T-helper 9 cell (primary cell): Measurements from ENCODE around the gene SRSF2.
"Not testable (repeated sequence)": the region's sequence is repeated elsewhere in the genome, so short reads cannot be mapped to it uniquely, and the experiment has no call there.

Experiments
- DNase-seq: peaks from one replicate; pipeline ENCODE4 v3.0.0-alpha.2; 2020
- total RNA-seq, 2 donors: gene quantifications; one replicate each; lab custom pipeline; 2026; lab: John Stamatoyannopoulos, UW

SRSF2 gene
- 340 to 695 reads per million in 2 donors for total RNA-seq

GRCh38 chr17:76737082-76737675 lies at the start of gene SRSF2:
TSS of gene SRSF2 (minus strand) at chr17:76737331. CDS start at chr17:76737160, 171 bp downstream.
- peak; percentile 97 for DNase-seq

GRCh38 chr17:76784926-76785325 lies 47.8 kb upstream of the SRSF2 start:
- no peak for DNase-seq

GRCh38 chr17:76783146-76783545 lies 46.0 kb upstream of the SRSF2 start:
- no peak for DNase-seq

- no peak for DNase-seq
These were observed 44.2 kb upstream of the SRSF2 start for GRCh38 chr17:76781056-76781982.

- no peak for DNase-seq
These were observed 38.0 kb upstream of the SRSF2 start for GRCh38 chr17:76775021-76775600.

- DNase-seq, result peak; percentile 49
These were observed 35.9 kb upstream of the SRSF2 start for GRCh38 chr17:76772842-76773525.

GRCh38 chr17:76758570-76758969 lies 21.4 kb upstream of the SRSF2 start:
- no peak for DNase-seq

GRCh38 chr17:76757256-76757655 lies 20.1 kb upstream of the SRSF2 start:
- no peak for DNase-seq

- no peak for DNase-seq
These were observed 18.2 kb upstream of the SRSF2 start for GRCh38 chr17:76755285-76755684.

- no peak for DNase-seq
These were observed 16.2 kb upstream of the SRSF2 start for GRCh38 chr17:76753061-76753961.

- no peak for DNase-seq
These were observed 14.9 kb upstream of the SRSF2 start for GRCh38 chr17:76752006-76752405.

GRCh38 chr17:76751416-76751993 lies 14.4 kb upstream of the SRSF2 start:
- DNase-seq, result no peak

GRCh38 chr17:76748657-76749056 lies 11.5 kb upstream of the SRSF2 start:
- no peak for DNase-seq

GRCh38 chr17:76747716-76748363 lies 10.7 kb upstream of the SRSF2 start:
- DNase-seq, result no peak

GRCh38 chr17:76745785-76746184 lies 8.7 kb upstream of the SRSF2 start:
- DNase-seq, result not testable (repeated sequence)

- DNase-seq, result no peak
These were observed 7.6 kb upstream of the SRSF2 start for GRCh38 chr17:76744747-76745146.

GRCh38 chr17:76742958-76743357 lies 5.8 kb upstream of the SRSF2 start:
- no peak for DNase-seq

- DNase-seq, result no peak
These were observed 3.4 kb upstream of the SRSF2 start for GRCh38 chr17:76740329-76741118.

GRCh38 chr17:76739568-76740115 lies 2.5 kb upstream of the SRSF2 start:
- DNase-seq, result not testable (repeated sequence)

GRCh38 chr17:76738468-76738850 lies 1.3 kb upstream of the SRSF2 start:
- DNase-seq, result no peak
